PC-3 (cell line): ENCODE data around the gene NMRAL1. TPM values are rescaled to one million over a fixed set of nuclear protein-coding genes. Genes with fewer than 3 reads are reported as not detected.
A peak's percentile ranks its signal among the peaks of the same experiment; 100 is the strongest.

Experiments used
- ATAC-seq: fragments of 200-7000 bp; cut with Tn5 transposase; 2 replicates; pipeline ENCODE4 v1.9.1; 2020; ENCODE audit warnings: mild to moderate bottlenecking, moderate library complexity
- BruUV-seq: library from RNA; stranded (reverse); fragments of 400-500 nt; replicated peaks from 2 replicates; lab custom pipeline; 2021; lab: Mats Ljungman, UMichigan
- CTCF ChIA-PET: fragments of 300-600 bp; sonication (Branson Sonifier 250); formaldehyde crosslinking; loops from one replicate; lab custom pipeline; 2022; ENCODE audit warnings: antibody characterized with exemption; lab: Charles Lee
- POLR2A ChIA-PET: fragments of 300-600 bp; sonication (Branson Sonifier 250); formaldehyde crosslinking; loops from one replicate; lab custom pipeline; 2022; ENCODE audit warnings: antibody characterized with exemption; ENCODE audit not compliant: unreplicated experiment; lab: Charles Lee
- DNase-seq: peaks from one replicate; pipeline ENCODE4 v3.0.0-alpha.2; 2015
- H2AFZ ChIP-seq: fragments of 300-600 bp; sonication (generic); 2 replicates; pipeline ENCODE4 v1.6.0; 2016; ENCODE audit warnings: antibody characterized with exemption, low read length
- H3F3A ChIP-seq: fragments of 300-600 bp; sonication (generic); one replicate; pipeline ENCODE4 v1.6.0; 2017; ENCODE audit warnings: antibody characterized with exemption, low read length, control low read depth, mild to moderate bottlenecking; ENCODE audit not compliant: unreplicated experiment
- H3K27ac ChIP-seq: fragments of 300-600 bp; sonication (generic); 2 replicates; pipeline ENCODE4 v1.5.1; 2016; ENCODE audit warnings: mild to moderate bottlenecking, low read length
- H3K27me3 ChIP-seq: fragments of 300-600 bp; sonication (generic); 2 replicates; pipeline ENCODE4 v1.6.1; 2016; ENCODE audit warnings: low read length, mixed read lengths
- H3K36me3 ChIP-seq: fragments of 300-600 bp; sonication (generic); 2 replicates; pipeline ENCODE4 v1.6.1; 2016; ENCODE audit warnings: low read depth, mixed run types, low read length, mixed read lengths
- H3K4me1 ChIP-seq: fragments of 300-600 bp; sonication (generic); 2 replicates; pipeline ENCODE4 v1.5.1; 2016; ENCODE audit warnings: low read length; ENCODE audit not compliant: insufficient read depth
- H3K4me2 ChIP-seq: fragments of 300-600 bp; sonication (generic); 2 replicates; pipeline ENCODE4 v1.6.0; 2016; ENCODE audit warnings: low read length
- H3K4me3 ChIP-seq: fragments of 300-600 bp; sonication (generic); 2 replicates; pipeline ENCODE4 v1.5.1; 2016; ENCODE audit warnings: mild to moderate bottlenecking, low read length, mixed read lengths
- H3K79me2 ChIP-seq: fragments of 300-600 bp; sonication (generic); 2 replicates; pipeline ENCODE4 v1.6.1; 2017; ENCODE audit warnings: low read length, mixed read lengths
- H3K9ac ChIP-seq: fragments of 300-600 bp; sonication (generic); 2 replicates; pipeline ENCODE4 v1.6.0; 2016; ENCODE audit warnings: mild to moderate bottlenecking, low read length
- H3K9me2 ChIP-seq: fragments of 300-600 bp; sonication (generic); replicated peaks from 2 replicates; pipeline ENCODE4 v1.6.1; 2016; ENCODE audit warnings: mixed run types, low read length, mixed read lengths
- H3K9me3 ChIP-seq: fragments of 300-600 bp; sonication (generic); 2 replicates; pipeline ENCODE4 v1.6.1; 2016; ENCODE audit warnings: low read length, mixed read lengths
- H4K20me1 ChIP-seq: fragments of 300-600 bp; sonication (generic); 2 replicates; pipeline ENCODE4 v1.6.1; 2016; ENCODE audit warnings: low read length, mixed read lengths
- EZH2 ChIP-seq: fragments of 300-600 bp; sonication (generic); IDR thresholded peaks from one replicate; pipeline ENCODE4 v1.6.1; 2017; ENCODE audit warnings: antibody characterized with exemption, mild to moderate bottlenecking, low read length; ENCODE audit not compliant: unreplicated experiment
- EZH2phosphoT487 ChIP-seq: fragments of 300-600 bp; sonication (generic); IDR thresholded peaks from 2 replicates; pipeline ENCODE4 v1.6.1; 2018; ENCODE audit warnings: mild to moderate bottlenecking, antibody characterized with exemption, low read length, borderline replicate concordance
- intact Hi-C: fragments of 100-400 bp; cut with micrococcal nuclease; formaldehyde crosslinking; loops from 2 replicates; pipeline ENCODE4 v1.9.0; 2023
- total RNA-seq: library from RNA; depleted of rRNA; stranded (reverse); fragments of >200 nt; gene quantifications from 2 replicates; pipeline ENCODE4 v1.2.3, GENCODE V29; 2014
- TF ChIP-seq, protein P1 (sequence below): fragments of 300-600 bp; sonication (generic); conservative IDR thresholded peaks from 2 replicates; pipeline ENCODE4 v1.5.1; 2017; ENCODE audit warnings: antibody characterized with exemption, low read depth, mild to moderate bottlenecking, low read length

Gene NMRAL1
- total RNA-seq, 1 experiment from 2014 or later, result 92.6 TPM

DNA sequence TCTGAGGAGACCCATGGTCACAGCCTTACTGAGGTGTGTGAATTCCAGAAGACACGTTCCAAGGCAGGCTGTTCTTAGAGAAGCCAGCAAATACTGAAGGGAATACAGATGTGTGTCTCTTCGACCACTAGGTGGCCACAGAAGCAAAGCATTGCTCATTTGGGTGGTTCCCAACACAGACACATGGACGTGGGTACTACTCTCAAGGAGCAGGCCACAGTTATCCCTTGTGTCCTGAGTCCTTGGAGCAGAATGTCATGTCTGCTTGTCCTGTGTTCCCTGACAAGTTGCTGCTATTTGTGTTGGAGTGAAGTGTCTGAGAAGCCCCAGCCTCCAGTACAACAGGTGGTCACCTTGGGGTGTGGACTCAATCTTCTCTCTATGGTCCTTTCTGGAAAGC is 32.0 kb upstream of the NMRAL1 start:
- ChIA-PET POLR2A (no interaction called here), CTCF (interaction anchor here (0.6 to 2.2 kb wide), 3 partner anchors 30 to 119 kb away, joined by 3 to 13 read pairs (median 3); no protein-coding TSS in a partner anchor)
- peaks cover 7% of the 10 kb centered on the region; the same call in 1 of the 2 replicates for H3K36me3 ChIP-seq
- no peak for TF ChIP-seq EZH2
- TF ChIP-seq, protein P1, sequence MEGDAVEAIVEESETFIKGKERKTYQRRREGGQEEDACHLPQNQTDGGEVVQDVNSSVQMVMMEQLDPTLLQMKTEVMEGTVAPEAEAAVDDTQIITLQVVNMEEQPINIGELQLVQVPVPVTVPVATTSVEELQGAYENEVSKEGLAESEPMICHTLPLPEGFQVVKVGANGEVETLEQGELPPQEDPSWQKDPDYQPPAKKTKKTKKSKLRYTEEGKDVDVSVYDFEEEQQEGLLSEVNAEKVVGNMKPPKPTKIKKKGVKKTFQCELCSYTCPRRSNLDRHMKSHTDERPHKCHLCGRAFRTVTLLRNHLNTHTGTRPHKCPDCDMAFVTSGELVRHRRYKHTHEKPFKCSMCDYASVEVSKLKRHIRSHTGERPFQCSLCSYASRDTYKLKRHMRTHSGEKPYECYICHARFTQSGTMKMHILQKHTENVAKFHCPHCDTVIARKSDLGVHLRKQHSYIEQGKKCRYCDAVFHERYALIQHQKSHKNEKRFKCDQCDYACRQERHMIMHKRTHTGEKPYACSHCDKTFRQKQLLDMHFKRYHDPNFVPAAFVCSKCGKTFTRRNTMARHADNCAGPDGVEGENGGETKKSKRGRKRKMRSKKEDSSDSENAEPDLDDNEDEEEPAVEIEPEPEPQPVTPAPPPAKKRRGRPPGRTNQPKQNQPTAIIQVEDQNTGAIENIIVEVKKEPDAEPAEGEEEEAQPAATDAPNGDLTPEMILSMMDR, result peak; percentile 85
- peak; percentile 95 for ATAC-seq
- H3K9ac ChIP-seq, result no peak overlapping the region
- intact Hi-C loops, result loop anchor here (1.0 kb wide), 2 partner anchors 42 to 79 kb away; no protein-coding TSS in a partner anchor
- peaks cover 3% of the 10 kb centered on the region; the same call in 1 of the 2 replicates for H4K20me1 ChIP-seq
- peaks cover 24% of the 10 kb centered on the region for H3K79me2 ChIP-seq
- no peaks in the 10 kb centered on the region for H3K9me2 ChIP-seq
- no peaks in the 10 kb centered on the region for H3K9me3 ChIP-seq
- no peaks in the 10 kb centered on the region for H3F3A ChIP-seq
- no peak overlapping the region for H3K4me3 ChIP-seq
- peak; percentile 74 for DNase-seq
- H3K4me2 ChIP-seq, result no peak overlapping the region
- no TSS peak for BruUV-seq
- H3K27me3 ChIP-seq, result no peaks in the 10 kb centered on the region
- no peak overlapping the region for H2AFZ ChIP-seq
- H3K27ac ChIP-seq, result no peak overlapping the region
- peaks cover 6% of the 10 kb centered on the region for H3K4me1 ChIP-seq

DNA sequence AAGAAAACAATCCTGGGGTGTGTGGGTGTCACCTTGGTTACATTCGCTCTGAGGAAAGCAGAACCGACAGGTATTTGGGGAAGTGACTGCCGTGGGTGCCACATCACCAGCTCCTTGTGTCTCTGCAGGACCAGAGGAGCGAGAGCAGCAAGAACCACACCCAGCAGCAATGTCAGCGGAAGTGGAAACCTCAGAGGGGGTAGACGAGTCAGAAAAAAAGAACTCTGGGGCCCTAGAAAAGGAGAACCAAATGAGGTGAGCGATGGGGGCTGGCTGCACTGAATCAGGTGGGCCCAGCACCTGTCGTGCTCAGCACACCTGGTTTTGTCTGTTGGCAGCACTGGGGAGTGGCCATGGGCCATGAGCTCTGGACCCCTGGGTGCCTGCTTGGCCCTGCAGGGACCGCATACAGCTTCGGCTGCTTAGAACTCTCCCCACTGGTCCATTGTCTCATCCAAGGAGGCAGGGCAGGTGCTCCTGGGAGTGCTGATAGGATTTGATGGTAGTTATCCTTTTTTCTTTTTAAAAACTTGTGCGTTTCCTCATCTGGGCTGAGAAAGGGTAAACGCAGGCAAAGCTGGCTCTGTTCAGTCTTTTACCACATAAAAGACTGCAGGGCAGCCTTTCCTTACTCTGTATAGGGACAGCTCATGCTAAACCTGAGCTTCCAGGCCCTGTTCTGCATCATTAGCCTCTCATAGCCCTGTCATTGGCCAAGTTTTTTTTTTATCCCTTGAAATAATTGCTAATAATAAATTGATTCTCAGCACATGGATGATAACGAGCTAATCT is 31.1 kb upstream of the NMRAL1 start:
- CTCF ChIA-PET, result interaction anchor here (0.6 to 2.2 kb wide), 3 partner anchors 43 to 146 kb away, joined by 3 to 13 read pairs (median 3); no protein-coding TSS in a partner anchor
- no TSS peak for BruUV-seq
- Histone ChIP-seq H3K36me3 (peaks cover 7% of the 10 kb centered on the region; the same call in 1 of the 2 replicates), H2AFZ (no peak overlapping the region), H3F3A (no peaks in the 10 kb centered on the region), H3K4me3 (no peak overlapping the region), H3K4me1 (peaks cover 15% of the 10 kb centered on the region), H3K27me3 (no peaks in the 10 kb centered on the region), H3K27ac (no peak overlapping the region), H3K9me2 (no peaks in the 10 kb centered on the region), H3K4me2 (no peak overlapping the region), H3K79me2 (peaks cover 31% of the 10 kb centered on the region), H4K20me1 (peaks cover 6% of the 10 kb centered on the region; the same call in 1 of the 2 replicates), H3K9me3 (no peaks in the 10 kb centered on the region), H3K9ac (no peak overlapping the region)
- POLR2A ChIA-PET, result no interaction called here
- no peak for ATAC-seq
- intact Hi-C loops, result loop anchor here (1.0 kb wide), 2 partner anchors 43 to 80 kb away; no protein-coding TSS in a partner anchor
- no peak for DNase-seq
- TF ChIP-seq, protein P1, result no peak
- no peak for TF ChIP-seq EZH2phosphoT487
- TF ChIP-seq EZH2, result no peak
